ENCODE data around the gene ADAM33.

The ADAM33 gene

DNA sequence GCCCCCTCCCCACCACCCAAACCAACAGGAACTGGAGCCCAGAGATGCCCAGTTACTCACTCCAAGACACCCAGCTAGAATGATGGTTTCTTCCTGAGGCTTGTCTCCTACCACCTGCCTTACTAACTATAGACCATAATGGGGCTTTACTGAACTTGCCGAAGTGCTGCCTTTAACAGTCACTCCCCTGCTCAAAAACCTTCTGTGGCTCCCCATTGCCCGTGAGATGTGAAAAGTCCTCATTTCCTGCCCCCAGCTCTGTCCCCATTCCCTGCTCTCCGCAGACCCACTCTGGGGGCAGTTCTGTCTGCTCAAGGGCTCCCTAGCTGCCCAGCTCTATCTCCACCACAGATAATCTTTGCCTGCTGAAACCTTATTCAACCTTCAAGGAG, 25.7 kb upstream of the ADAM33 start:
- no peak for DNase-seq

GRCh38 chr20:3706774-3707507, 25.1 kb upstream of the ADAM33 start:
- DNase-seq: no peak

DNA sequence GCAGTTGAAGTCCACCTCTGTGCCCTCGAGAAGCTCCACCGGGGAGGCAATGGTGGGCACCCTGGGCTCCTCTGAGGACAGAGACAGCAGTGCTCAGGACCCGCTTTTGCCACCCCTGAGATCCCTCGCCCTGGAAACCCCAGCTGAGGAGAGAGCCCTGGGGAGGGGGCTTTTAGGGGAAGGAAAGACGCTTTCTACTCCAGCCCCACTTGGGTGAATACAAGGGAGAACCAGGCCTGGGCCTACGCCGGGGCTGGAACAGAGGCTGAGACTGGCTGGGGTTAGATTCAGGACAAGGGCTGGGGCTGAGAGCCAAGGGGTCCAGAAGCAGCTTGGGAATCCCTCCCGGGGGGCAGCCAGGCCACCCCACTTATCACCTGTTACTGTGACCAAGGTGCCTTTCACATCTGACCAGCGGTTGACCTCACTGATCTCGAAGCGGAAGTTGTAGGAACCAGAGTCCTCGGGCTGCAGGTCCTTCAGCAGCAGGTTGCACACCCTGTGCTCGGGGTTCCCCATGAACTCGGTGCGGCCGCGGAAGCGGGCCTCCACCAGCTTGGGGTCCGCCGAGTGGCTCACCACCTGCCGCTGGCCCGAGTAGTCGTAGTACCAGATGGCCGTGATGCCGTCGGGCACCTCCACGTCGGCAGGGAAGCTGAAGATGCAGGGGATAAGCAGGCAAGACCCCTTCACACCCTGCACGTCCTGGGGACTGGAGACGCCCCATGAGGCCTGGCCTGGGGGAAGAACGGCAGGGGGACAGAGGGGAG, 24.3 kb upstream of the ADAM33 start:
- no peak for DNase-seq

GRCh38 chr20:3705491-3705969, 23.7 kb upstream of the ADAM33 start:
- DNase-seq: no peak

DNA sequence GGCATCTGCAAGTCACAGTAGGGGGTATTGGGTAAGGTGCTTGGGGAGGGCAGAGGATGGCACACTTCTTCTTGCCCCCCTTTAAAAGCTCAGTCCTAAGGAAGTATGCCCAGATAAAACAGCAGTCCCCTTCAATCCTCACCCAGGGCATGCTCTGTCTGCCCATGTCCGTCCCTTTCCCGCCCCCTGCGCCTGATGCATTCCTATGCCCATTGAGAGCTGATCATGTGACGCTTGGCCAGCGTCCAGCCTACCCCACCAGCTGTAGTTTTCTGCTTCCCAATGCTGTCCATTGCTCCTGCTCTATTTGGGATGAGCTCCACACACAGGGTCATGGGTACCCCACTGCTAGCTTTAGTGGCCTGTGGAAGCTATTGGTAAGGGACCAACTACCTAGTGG, 22.3 kb upstream of the ADAM33 start:
- no peak for DNase-seq

- no peak for DNase-seq
These were observed 21.0 kb upstream of the ADAM33 start for GRCh38 chr20:3702611-3703391.

DNA sequence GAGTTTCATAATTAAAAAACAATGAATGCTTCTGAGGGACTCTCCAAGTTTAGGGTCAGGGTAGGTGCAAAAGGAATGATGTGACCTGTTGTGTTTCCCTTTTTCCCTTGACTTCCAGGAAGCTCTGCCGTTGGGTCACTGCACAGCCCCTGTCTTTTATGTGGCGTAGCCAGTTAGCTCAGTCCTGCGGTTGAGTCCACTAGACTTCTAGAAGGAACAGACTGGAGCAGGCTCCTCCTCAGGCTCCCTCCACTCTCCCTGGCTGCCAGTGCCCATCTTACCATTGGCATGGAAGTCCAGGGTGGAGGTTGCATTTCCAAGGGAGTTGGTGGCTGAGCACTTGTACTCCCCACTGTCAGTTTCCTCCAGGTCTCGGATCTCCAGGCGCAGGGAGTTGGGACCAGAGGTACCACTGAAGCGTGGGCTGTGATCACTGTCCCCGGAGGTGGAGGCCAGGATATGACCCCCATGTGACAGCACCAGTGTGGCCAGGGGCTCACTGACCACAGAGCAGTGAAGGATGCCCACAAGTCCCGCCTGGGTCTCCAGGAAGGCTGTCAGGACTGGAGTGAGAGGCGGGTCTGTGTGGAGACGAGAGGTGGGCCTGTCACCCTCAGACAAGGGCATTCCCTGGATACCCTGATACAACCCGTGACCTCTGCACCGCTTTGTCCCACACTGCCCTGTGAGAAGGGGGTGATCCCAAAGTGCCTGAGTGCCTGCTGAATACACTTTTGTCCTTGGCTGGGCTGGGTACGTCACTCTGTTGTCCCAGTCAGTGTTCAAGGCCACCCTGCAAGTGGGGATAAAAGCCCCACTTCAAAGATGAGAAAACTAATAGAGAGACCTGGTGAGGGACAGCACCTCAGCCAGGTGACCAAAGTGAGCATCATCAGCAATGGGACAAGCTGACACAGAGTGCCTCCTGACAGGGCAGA, 19.5 kb upstream of the ADAM33 start:
- no peak for DNase-seq

DNA sequence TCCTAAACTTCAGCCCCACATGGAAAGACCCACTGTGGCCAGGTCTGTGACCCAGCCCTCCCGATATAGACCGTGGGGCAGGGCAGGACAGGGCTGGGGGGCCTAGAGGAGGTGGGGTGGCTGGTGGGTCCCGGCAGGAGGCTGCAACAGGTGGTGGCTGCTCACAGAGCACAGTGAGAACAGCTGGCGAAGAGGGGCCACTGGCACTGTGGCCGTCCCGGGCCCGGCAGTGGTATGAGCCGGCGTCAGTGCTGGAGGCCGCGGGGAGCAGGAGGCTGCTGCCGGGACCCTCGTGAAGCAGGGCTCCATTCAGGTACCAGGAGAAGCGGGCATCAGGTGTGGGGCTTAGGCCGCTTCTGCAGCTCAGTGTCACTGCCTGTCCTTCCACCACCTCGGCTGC, 17.2 kb upstream of the ADAM33 start:
- DNase-seq: no peak

GRCh38 chr20:3698591-3699001, 16.8 kb upstream of the ADAM33 start:
- no peak for DNase-seq

DNA sequence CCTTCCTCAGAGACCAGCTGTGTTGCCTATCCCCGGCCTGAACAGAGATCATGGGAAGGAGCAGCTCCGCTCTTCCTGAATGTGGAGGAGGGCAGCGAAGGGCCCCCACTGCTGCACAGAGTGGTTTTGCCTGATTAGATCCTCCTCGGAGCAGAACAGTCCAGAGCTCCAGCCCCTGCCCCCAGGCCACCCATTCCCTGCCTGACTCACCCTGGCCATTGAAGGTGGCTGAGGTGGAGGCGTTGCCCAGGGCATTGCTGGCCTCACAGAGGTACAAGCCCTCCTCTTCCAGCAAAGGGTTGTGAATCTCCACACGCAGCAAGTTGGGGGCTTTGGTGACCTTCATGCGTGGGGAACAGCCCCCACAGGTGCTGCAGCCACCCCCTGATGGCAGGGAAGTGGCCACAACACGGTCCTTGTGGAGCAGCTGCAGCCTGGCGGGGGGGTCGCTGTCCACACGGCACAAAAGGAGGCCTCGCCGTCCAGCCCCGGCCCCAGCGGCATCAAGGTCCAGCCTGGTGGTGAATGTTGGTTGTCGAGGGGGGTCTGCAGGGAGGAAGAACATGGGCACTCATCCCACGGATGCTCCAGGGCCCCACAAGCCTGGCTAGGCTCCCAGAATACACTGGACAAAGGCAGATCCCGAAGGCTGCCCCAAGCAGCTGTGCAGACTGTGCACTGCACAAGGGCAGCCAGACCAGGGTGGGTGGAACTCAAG, 15.9 kb upstream of the ADAM33 start:
- no peak for DNase-seq

- DNase-seq: no peak
These were observed 15.2 kb upstream of the ADAM33 start for GRCh38 chr20:3696745-3697587.

DNA sequence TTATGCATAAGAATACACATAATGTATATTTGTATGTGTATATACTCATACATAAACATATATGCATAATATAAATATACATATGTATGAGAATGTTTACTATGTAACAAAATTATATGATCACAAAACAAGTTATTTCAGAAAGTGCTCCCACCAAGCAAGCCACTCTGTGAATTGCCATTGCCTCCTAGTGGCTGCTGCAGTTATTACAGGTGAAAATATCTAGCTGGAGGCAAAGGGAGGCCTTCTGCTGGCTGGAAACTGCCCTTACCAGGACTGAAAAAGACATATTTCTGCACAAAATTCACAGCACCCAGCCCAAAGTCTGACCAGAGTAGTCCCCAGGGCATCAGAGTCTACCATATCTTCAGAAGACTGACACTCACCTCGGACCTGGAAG, 14.4 kb upstream of the ADAM33 start:
- DNase-seq: no peak

GRCh38 chr20:3694864-3695263, 13.1 kb upstream of the ADAM33 start:
- no peak for DNase-seq

- no peak for DNase-seq
These were observed 11.6 kb upstream of the ADAM33 start for GRCh38 chr20:3693376-3693775.

GRCh38 chr20:3692706-3693294, 11.0 kb upstream of the ADAM33 start:
- no peak for DNase-seq

GRCh38 chr20:3691897-3692296, 10.1 kb upstream of the ADAM33 start:
- no peak for DNase-seq

- DNase-seq: no peak
These were observed 9.5 kb upstream of the ADAM33 start for GRCh38 chr20:3691306-3691705.

- no peak for DNase-seq
These were observed 8.6 kb upstream of the ADAM33 start for GRCh38 chr20:3690413-3690812.

DNA sequence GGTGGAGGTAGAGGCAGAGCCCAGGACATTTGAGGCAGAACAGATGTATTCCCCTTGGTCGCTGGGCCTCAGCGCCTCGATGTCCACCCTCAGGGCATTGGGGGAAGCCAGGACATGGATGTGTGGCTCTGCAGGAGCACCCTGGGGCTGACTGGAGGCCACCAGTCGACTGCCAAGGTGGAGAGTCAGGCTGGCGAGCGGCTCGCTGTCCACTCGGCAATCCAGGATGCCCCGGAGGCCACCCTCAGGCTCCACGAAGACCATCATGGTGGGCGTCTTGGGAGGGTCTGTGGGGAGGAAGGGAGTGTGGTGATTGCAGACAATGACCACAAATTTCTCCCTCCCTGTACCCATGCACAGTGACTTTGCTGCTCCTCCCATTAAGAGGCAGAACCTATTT, 8.2 kb upstream of the ADAM33 start:
- no peak for DNase-seq

DNA sequence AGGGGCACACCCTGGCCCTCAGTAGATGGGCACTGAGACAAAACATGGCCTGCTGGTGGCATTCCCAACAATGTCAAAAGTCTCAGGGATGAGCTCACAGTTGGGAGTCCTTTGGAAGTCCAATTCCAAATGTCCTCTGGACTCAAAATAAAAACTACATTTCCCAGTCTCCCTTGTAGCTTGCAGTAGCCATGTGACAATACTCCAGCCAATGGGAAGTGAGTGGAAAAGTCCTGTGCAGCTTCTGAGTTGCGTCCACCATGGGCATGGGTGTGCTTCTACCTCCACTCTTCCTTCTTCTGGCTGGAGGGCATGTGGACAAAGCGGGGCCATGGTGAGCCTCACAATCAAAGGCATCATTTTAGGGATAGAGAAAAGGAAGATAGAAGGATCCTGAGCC, 5.8 kb upstream of the ADAM33 start:
- DNase-seq: no peak

All from NCI-H510A (cell line).